GM23338 (cell line): Measurements from ENCODE around the gene BIRC5.

Experiments used
- EZH2 ChIP-seq: fragments of 200-600 bp; sonication (generic); IDR thresholded peaks from one replicate; pipeline ENCODE4 v1.8.0; 2017; ENCODE audit warnings: antibody characterized with exemption, mild to moderate bottlenecking, low read depth; ENCODE audit not compliant: unreplicated experiment
- POLR2AphosphoS5 ChIP-seq: IDR thresholded peaks from 2 replicates; pipeline ENCODE4 v1.6.1; 2016; ENCODE audit warnings: antibody characterized with exemption, low read depth
- ZNF331 ChIP-seq: fragments of 250-450 bp; sonication (Bioruptor Pico); IDR thresholded peaks from 2 replicates; pipeline ENCODE4 v1.5.0; 2020; ENCODE audit warnings: low read depth, mild to moderate bottlenecking, moderate library complexity
- TF ChIP-seq, protein P1 (sequence below), 2 experiments: fragments of 200-600 bp in 1 of 2; sonication (generic) in 1 of 2; conservative IDR thresholded peaks; 2 replicates each; pipeline versions ENCODE4 v1.5.1 to v1.6.1; 2016 to 2017; ENCODE audit warnings: antibody characterized with exemption in 2 of 2, low read depth in 2 of 2, mild to moderate bottlenecking in 2 of 2, moderate library complexity in 1 of 2

DNA sequence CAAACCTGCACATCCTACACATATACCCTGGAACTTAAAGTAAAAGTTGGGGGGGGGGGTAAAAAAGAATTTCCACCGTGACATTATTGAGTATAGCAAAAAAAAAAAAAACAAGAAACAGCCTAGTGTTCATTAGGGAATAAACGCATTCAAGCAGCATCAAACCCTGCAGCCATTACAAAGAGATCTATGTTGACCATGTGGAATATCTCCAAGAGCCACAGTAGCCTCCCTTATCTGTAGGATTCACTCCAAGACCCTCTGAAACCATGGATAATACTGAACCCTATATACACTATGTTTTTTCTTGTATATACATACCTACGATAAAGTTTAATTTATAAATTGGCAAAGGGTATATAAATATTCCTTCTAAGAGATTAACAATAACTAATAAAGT, 5.6 kb upstream of the BIRC5 start:
- TF ChIP-seq, protein P1, sequence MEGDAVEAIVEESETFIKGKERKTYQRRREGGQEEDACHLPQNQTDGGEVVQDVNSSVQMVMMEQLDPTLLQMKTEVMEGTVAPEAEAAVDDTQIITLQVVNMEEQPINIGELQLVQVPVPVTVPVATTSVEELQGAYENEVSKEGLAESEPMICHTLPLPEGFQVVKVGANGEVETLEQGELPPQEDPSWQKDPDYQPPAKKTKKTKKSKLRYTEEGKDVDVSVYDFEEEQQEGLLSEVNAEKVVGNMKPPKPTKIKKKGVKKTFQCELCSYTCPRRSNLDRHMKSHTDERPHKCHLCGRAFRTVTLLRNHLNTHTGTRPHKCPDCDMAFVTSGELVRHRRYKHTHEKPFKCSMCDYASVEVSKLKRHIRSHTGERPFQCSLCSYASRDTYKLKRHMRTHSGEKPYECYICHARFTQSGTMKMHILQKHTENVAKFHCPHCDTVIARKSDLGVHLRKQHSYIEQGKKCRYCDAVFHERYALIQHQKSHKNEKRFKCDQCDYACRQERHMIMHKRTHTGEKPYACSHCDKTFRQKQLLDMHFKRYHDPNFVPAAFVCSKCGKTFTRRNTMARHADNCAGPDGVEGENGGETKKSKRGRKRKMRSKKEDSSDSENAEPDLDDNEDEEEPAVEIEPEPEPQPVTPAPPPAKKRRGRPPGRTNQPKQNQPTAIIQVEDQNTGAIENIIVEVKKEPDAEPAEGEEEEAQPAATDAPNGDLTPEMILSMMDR (conservative IDR thresholded peaks at IDR 0.05; ENCODE audit: low read depth in 2 of 2) = no peak
- TF ChIP-seq POLR2AphosphoS5 (no peak), EZH2 (no peak), ZNF331 (no peak)
